Psoas muscle (tissue), 8 donors: ENCODE results near the gene GLB1L2. TPM values are rescaled to one million over a fixed set of nuclear protein-coding genes. Genes with fewer than 3 reads are reported as not detected.
A peak's percentile ranks its signal among the peaks of the same experiment; 100 is the strongest.

Source experiments
- ATAC-seq, 4 donors: fragments of 200-7000 bp; cut with Tn5 transposase; one replicate each; pipeline ENCODE4 v1.9.1; 2020; ENCODE audit warnings: moderate library complexity in 3 of 4, mild to moderate bottlenecking in 2 of 4
- DNase-seq, 2 donors: peaks; one replicate each; pipeline ENCODE4 v3.0.0-alpha.2; 2020
- H3K27ac ChIP-seq: fragments of 200-600 bp; one replicate; pipeline ENCODE4 v1.8.0; 2022
- H3K27me3 ChIP-seq, 3 donors: fragments of 200-600 bp in 1 of 3; one replicate each; pipeline versions ENCODE4 v1.6.1 to v1.8.0; 2013 to 2022; ENCODE audit warnings: low read length in 2 of 3, mild to moderate bottlenecking in 2 of 3, moderate library complexity in 1 of 3; ENCODE audit not compliant: insufficient read depth in 3 of 3
- H3K36me3 ChIP-seq, 2 donors: fragments of 200-600 bp in 1 of 2; one replicate each; pipeline versions ENCODE4 v1.6.1 to v1.8.0; 2013 to 2022; ENCODE audit warnings: low read depth in 1 of 2, mild to moderate bottlenecking in 1 of 2, moderate library complexity in 1 of 2; ENCODE audit not compliant: insufficient read depth in 1 of 2
- H3K4me1 ChIP-seq: fragments of 200-600 bp; one replicate; pipeline ENCODE4 v1.8.0; 2022
- H3K4me3 ChIP-seq: fragments of 200-600 bp; one replicate; pipeline ENCODE4 v1.8.0; 2022; ENCODE audit warnings: mild to moderate bottlenecking
- H3K9me3 ChIP-seq: fragments of 200-600 bp; one replicate; pipeline ENCODE4 v1.8.0; 2022
- CTCF ChIP-seq: fragments of 200-600 bp; IDR thresholded peaks from one replicate; pipeline ENCODE4 v1.8.0; 2022; ENCODE audit warnings: antibody characterized with exemption
- WGBS, 3 donors: extraction: QIAGEN DNeasy Blood & Tissue Kit; methylation state at CpG; one replicate each; pipeline versions ENCODE4 v1.1.6 to v1.1.7; 2013; 5-methylcytosine and 5-hydroxymethylcytosine counted together
- intact Hi-C, 2 donors: fragments of 100-400 bp; cut with DNase I; formaldehyde crosslinking; loops; one replicate each; pipeline versions ENCODE4 v1.11.0 to v1.14.2; 2022
- polyA plus RNA-seq, 3 donors: library from polyadenylated mRNA; stranded (reverse); fragments of 200-250 nt; gene quantifications; one replicate each; pipeline ENCODE4 v1.2.3, GENCODE V29; 2013
- total RNA-seq, 4 donors: library from RNA; stranded (reverse); fragmentation: NEBNext Ultra II Directional in 2 of 4; extraction: Animal tissue kit (Norgen Biotek cat#: 25700) in 2 of 4; gene quantifications; one replicate each; pipeline versions ENCODE4 v1.2.1 to v1.2.4, GENCODE V29; 2021 to 2023
- donor health status: healthy with polysubstance abuse.
- donor health status: DM: no; HTN: no; CAD: no; lungs with moderate emphysema.
- donor health status: Bipolar disorder and iron deficiency.
- donor health status: healthy.
- donor health status: DM: yes; HTN: yes; CAD: no.
- donor health status: DM: no; HTN: no; CAD: no.
- donor health status: DM: no; HTN: no; CAD: no.
- donor health status: DM: yes; HTN: yes; CAD: no.

The GLB1L2 gene
- total and polyA plus RNA-seq, 7 donors, result 0.14 to 1.5 (median 0.91) TPM

- Histone ChIP-seq H3K4me1 (no peaks in the 10 kb centered on the region), H3K4me3 (no peak overlapping the region), H3K36me3 (no peaks in the 10 kb centered on the region), H3K27ac (no peak overlapping the region), H3K27me3 (no peaks in the 10 kb centered on the region), H3K9me3 (no peaks in the 10 kb centered on the region)
- intact Hi-C loops, result no loop called here
- TF ChIP-seq CTCF, result no peak
- peak in 1 of 2 donors; percentile 14 for DNase-seq
- WGBS, 3 donors, result 88 to 93% (median 89%) methylated on average over 15 to 19 of the region's 19 CpGs
- ATAC-seq, result no peak
Observed at GRCh38 chr11:134370526-134371435, 39.0 kb downstream of the GLB1L2 start.

- H3K27ac ChIP-seq, result no peak overlapping the region
- 89 to 90% (median 90%) methylated on average over 22 of the region's 22 CpGs for WGBS, 3 donors
- H3K4me3 ChIP-seq, result no peak overlapping the region
- TF ChIP-seq CTCF, result no peak
- H3K36me3 ChIP-seq, result no peaks in the 10 kb centered on the region
- intact Hi-C loops, result no loop called here
- no peaks in the 10 kb centered on the region for H3K9me3 ChIP-seq
- DNase-seq (peak in 1 of 2 donors; percentile 32), ATAC-seq (no peak)
- no peaks in the 10 kb centered on the region for H3K27me3 ChIP-seq
- no peaks in the 10 kb centered on the region for H3K4me1 ChIP-seq
Observed at GRCh38 chr11:134371436-134372185, 39.8 kb downstream of the GLB1L2 start.

GRCh38 chr11:134372536-134372935 lies 40.7 kb downstream of the GLB1L2 start:
- no peak overlapping the region for H3K27ac ChIP-seq
- TF ChIP-seq CTCF, result no peak
- H3K27me3 ChIP-seq, result no peaks in the 10 kb centered on the region
- no peaks in the 10 kb centered on the region for H3K9me3 ChIP-seq
- H3K36me3 ChIP-seq, result no peaks in the 10 kb centered on the region
- 75 to 80% (median 79%) methylated on average over 10 of the region's 10 CpGs for WGBS, 3 donors
- no peak overlapping the region for H3K4me3 ChIP-seq
- intact Hi-C loops, result no loop called here
- ATAC-seq (no peak), DNase-seq (no peak)
- no peaks in the 10 kb centered on the region for H3K4me1 ChIP-seq

- H3K9me3 ChIP-seq, result no peaks in the 10 kb centered on the region
- no peak for DNase-seq
- intact Hi-C loops, result no loop called here
- H3K27me3 ChIP-seq, result no peaks in the 10 kb centered on the region
- H3K4me3 ChIP-seq, result no peak overlapping the region
- ATAC-seq, result no peak
- H3K4me1 ChIP-seq, result no peaks in the 10 kb centered on the region
- no peak for TF ChIP-seq CTCF
- no peaks in the 10 kb centered on the region for H3K36me3 ChIP-seq
- H3K27ac ChIP-seq, result no peak overlapping the region
- WGBS, 3 donors, result 53 to 64% (median 57%) methylated on average over 8 of the region's 8 CpGs
Observed at GRCh38 chr11:134372961-134373360, 41.2 kb downstream of the GLB1L2 start.
